ENCODE data around the gene SENP2.
"Not testable (repeated sequence)": the region's sequence is repeated elsewhere in the genome, so short reads cannot be mapped to it uniquely, and the experiment has no call there.

The SENP2 gene

GRCh38 chr3:185649414-185649813 is 63.3 kb downstream of the SENP2 start:
- no peak for DNase-seq

- DNase-seq = no peak
These were observed 65.9 kb downstream of the SENP2 start for GRCh38 chr3:185651971-185652370.

- no peak for DNase-seq
These were observed 68.1 kb downstream of the SENP2 start for GRCh38 chr3:185653949-185654757.

- DNase-seq = no peak
These were observed 68.7 kb downstream of the SENP2 start for GRCh38 chr3:185654758-185655145.

- no peak for DNase-seq
These were observed 69.6 kb downstream of the SENP2 start for GRCh38 chr3:185655426-185656320.

- DNase-seq = no peak
These were observed 70.3 kb downstream of the SENP2 start for GRCh38 chr3:185656321-185656840.

- no peak for DNase-seq
These were observed 71.1 kb downstream of the SENP2 start for GRCh38 chr3:185657211-185657610.

- no peak for DNase-seq
These were observed 71.8 kb downstream of the SENP2 start for GRCh38 chr3:185657691-185658503.

- DNase-seq = no peak
These were observed 72.4 kb downstream of the SENP2 start for GRCh38 chr3:185658504-185658912.

GRCh38 chr3:185658943-185659342 is 72.8 kb downstream of the SENP2 start:
- no peak for DNase-seq

- DNase-seq = peak; percentile 83
These were observed 74.1 kb downstream of the SENP2 start for GRCh38 chr3:185659942-185660921.

GRCh38 chr3:185661296-185661695 is 75.2 kb downstream of the SENP2 start:
- not testable (repeated sequence) for DNase-seq

- no peak for DNase-seq
These were observed 75.7 kb downstream of the SENP2 start for GRCh38 chr3:185661772-185662171.

- DNase-seq = no peak
These were observed 77.8 kb downstream of the SENP2 start for GRCh38 chr3:185663929-185664328.

GRCh38 chr3:185667574-185667973 is 81.5 kb downstream of the SENP2 start:
- DNase-seq = no peak

- DNase-seq = peak; percentile 61
These were observed 91.2 kb downstream of the SENP2 start for GRCh38 chr3:185677146-185677829.

- no peak for DNase-seq
These were observed 91.9 kb downstream of the SENP2 start for GRCh38 chr3:185678027-185678426.

GRCh38 chr3:185680231-185680630 is 94.1 kb downstream of the SENP2 start:
- DNase-seq = no peak
